Measurements from ENCODE around the gene ZMYND12.

Gene ZMYND12

GRCh38 chr1:42385283-42385682 is 70.5 kb downstream of the ZMYND12 start:
- DNase-seq, result no peak

- DNase-seq, result no peak
Observed at GRCh38 chr1:42381280-42381673, 74.5 kb downstream of the ZMYND12 start.

- DNase-seq, result peak; percentile 72
Observed at GRCh38 chr1:42380586-42381279, 75.1 kb downstream of the ZMYND12 start, which contains the start of gene RIMKLA. TSS of gene RIMKLA (plus strand) at chr1:42380792. CDS start at chr1:42380935, 143 bp downstream.

Measured in stimulated activated CD4-positive, alpha-beta T cell treated with anti-CD3 and anti-CD28 coated beads, Interleukin-15, amount 100 ng/mL, for 24 hours (primary cell).